Esophagus squamous epithelium (tissue), 4 donors: ENCODE measurements around the gene RGS9.

Experiments
- CTCF ChIP-seq, 6 experiments: fragments of 450-650 bp in 4 of 6; fragments of 200-600 bp in 2 of 6; sonication (generic) in 2 of 6; IDR thresholded peaks; one replicate each; pipeline ENCODE4 v1.5.1; 2016 to 2019; ENCODE audit warnings: antibody characterized with exemption in 6 of 6, mild to moderate bottlenecking in 4 of 6, moderate library complexity in 4 of 6
- POLR2A ChIP-seq, 4 donors: fragments of 450-650 bp; IDR thresholded peaks; one replicate each; pipeline ENCODE4 v1.6.1; 2017; ENCODE audit warnings: antibody characterized with exemption in 4 of 4, mild to moderate bottlenecking in 4 of 4, moderate library complexity in 3 of 4

GRCh38 chr17:65166787-65167186, 29.6 kb downstream of the RGS9 start:
- no peak for TF ChIP-seq CTCF (IDR thresholded peaks at IDR 0.05)
- TF ChIP-seq POLR2A (IDR thresholded peaks at IDR 0.05) = no peak
